OCI-LY7 (cell line): Measurements from ENCODE around the gene RACGAP1. TPM values are rescaled to one million over a fixed set of nuclear protein-coding genes. Genes with fewer than 3 reads are reported as not detected.
A peak's percentile ranks its signal among the peaks of the same experiment; 100 is the strongest.

Experiments used
- BruUV-seq: library from RNA; stranded (reverse); fragments of 400-500 nt; replicated peaks from 2 replicates; lab custom pipeline; 2021; lab: Mats Ljungman, UMichigan
- CTCF ChIA-PET: fragments of 300-600 bp; sonication (Branson Sonifier 250); formaldehyde crosslinking; loops from one replicate; lab custom pipeline; 2022; ENCODE audit warnings: antibody characterized with exemption; ENCODE audit not compliant: unreplicated experiment; lab: Charles Lee
- POLR2A ChIA-PET: fragments of 300-600 bp; sonication (Branson Sonifier 250); formaldehyde crosslinking; loops from one replicate; lab custom pipeline; 2022; ENCODE audit warnings: antibody characterized with exemption; lab: Charles Lee
- DNase-seq: peaks from one replicate; pipeline ENCODE4 v3.0.0-alpha.2; 2015; ENCODE audit warnings: low spot score
- H2AFZ ChIP-seq: fragments of 200-600 bp; sonication (generic), shearing (Covaris generic); 2 replicates; pipeline ENCODE4 v1.6.1; 2014; ENCODE audit warnings: mild to moderate bottlenecking, antibody characterized with exemption, low read length, moderate library complexity
- H3K27ac ChIP-seq: fragments of 200-600 bp; sonication (generic); 2 replicates; pipeline ENCODE4 v1.5.1; 2014; ENCODE audit warnings: mixed run types, low read depth, mild to moderate bottlenecking, moderate library complexity, low read length, inconsistent platforms; ENCODE audit not compliant: poor library complexity, severe bottlenecking
- H3K36me3 ChIP-seq: fragments of 200-600 bp; sonication (generic); 2 replicates; pipeline ENCODE4 v1.6.1; 2014; ENCODE audit warnings: mild to moderate bottlenecking, antibody characterized with exemption, low read length, moderate library complexity, mixed read lengths; ENCODE audit not compliant: insufficient read depth
- H3K4me1 ChIP-seq: fragments of 200-600 bp; sonication (generic); 2 replicates; pipeline ENCODE4 v1.5.1; 2014; ENCODE audit warnings: mild to moderate bottlenecking, low read length; ENCODE audit not compliant: insufficient read depth, poor library complexity, severe bottlenecking
- H3K4me2 ChIP-seq: fragments of 200-600 bp; sonication (generic); 2 replicates; pipeline ENCODE4 v1.6.1; 2014; ENCODE audit warnings: mild to moderate bottlenecking, low read length
- H3K4me3 ChIP-seq: fragments of 200-600 bp; sonication (generic); 2 replicates; pipeline ENCODE4 v1.5.1; 2014; ENCODE audit warnings: mild to moderate bottlenecking, low read depth, low read length; ENCODE audit not compliant: poor library complexity, severe bottlenecking
- H3K79me2 ChIP-seq: fragments of 200-600 bp; sonication (generic); 2 replicates; pipeline ENCODE4 v1.6.1; 2016; ENCODE audit warnings: low read depth, mild to moderate bottlenecking, low read length, moderate library complexity, mixed read lengths; ENCODE audit not compliant: insufficient read depth
- H3K9me2 ChIP-seq: fragments of 200-600 bp; sonication (generic); 2 replicates; pipeline ENCODE4 v1.6.1; 2016; ENCODE audit warnings: mild to moderate bottlenecking, low read length, mixed read lengths; ENCODE audit not compliant: insufficient read depth
- H3K9me3 ChIP-seq: fragments of 200-600 bp; sonication (generic); 2 replicates; pipeline ENCODE4 v1.6.1; 2014; ENCODE audit warnings: mild to moderate bottlenecking, mixed run types, low read length, mixed read lengths
- H4K20me1 ChIP-seq: fragments of 200-600 bp; sonication (generic); 2 replicates; pipeline ENCODE4 v1.6.1; 2014; ENCODE audit warnings: mild to moderate bottlenecking, antibody characterized with exemption, low read length, moderate library complexity, mixed read lengths; ENCODE audit not compliant: insufficient read depth
- EZH2phosphoT487 ChIP-seq: fragments of 200-600 bp; sonication (generic); IDR thresholded peaks from 2 replicates; pipeline ENCODE4 v1.6.1; 2018; ENCODE audit warnings: low read depth, borderline replicate concordance, mild to moderate bottlenecking, mixed run types, antibody characterized with exemption, low read length, moderate library complexity, mixed read lengths
- intact Hi-C: fragments of 100-400 bp; cut with micrococcal nuclease; formaldehyde crosslinking; loops from one replicate; pipeline ENCODE4 v1.10.0; 2022; ENCODE audit not compliant: unreplicated experiment
- total RNA-seq, 2 experiments: library from RNA; depleted of rRNA in 1 of 2; stranded (reverse); fragments of >200 nt in 1 of 2; shearing (Covaris generic) in 1 of 2; gene quantifications; 2 replicates each; pipeline ENCODE4 v1.2.3, GENCODE V29; 2014 to 2022
- TF ChIP-seq, protein P1 (sequence below): fragments of 200-600 bp; sonication (generic); conservative IDR thresholded peaks from 2 replicates; pipeline ENCODE4 v1.5.1; 2014; ENCODE audit warnings: mild to moderate bottlenecking, antibody characterized with exemption, low read length, moderate library complexity, mixed read lengths

Gene RACGAP1
- total RNA-seq, 2 experiments from 2014 or later = 69.6 to 104 TPM

DNA sequence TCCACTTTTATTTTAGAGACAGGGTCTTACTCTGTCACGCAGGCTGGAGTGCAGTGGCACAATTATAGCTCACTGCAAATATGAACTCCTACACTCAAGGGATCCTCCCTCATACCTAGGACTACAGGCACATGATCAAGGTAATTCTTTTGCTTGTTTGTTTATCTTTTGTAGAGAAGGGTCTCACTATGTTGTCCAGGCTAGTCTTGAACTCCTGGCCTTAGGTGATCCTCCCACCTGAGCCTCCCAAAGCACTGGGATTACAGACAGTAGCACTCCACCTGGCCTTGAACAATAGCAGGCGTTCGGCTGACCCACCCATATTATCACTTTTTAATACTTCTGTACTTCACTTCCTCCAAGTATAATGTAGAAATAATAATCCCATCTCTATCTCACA is 1.4 kb upstream of the RACGAP1 start:
- CTCF ChIA-PET = interaction anchor here (1.8 kb wide), 2 partner anchors 12 to 20 kb away, joined by 5 to 9 read pairs; no protein-coding TSS in a partner anchor
- Histone ChIP-seq H3K9me3 (no peaks in the 10 kb centered on the region), H3K4me2 (no peak overlapping the region), H4K20me1 (peaks cover 8% of the 10 kb centered on the region; the same call in 1 of the 2 replicates), H2AFZ (peak overlapping the region; percentile 87; the same call in 1 of the 2 replicates), H3K79me2 (peaks cover 36% of the 10 kb centered on the region), H3K9me2 (no peaks in the 10 kb centered on the region), H3K27ac (no peak overlapping the region), H3K4me1 (peaks cover 30% of the 10 kb centered on the region), H3K36me3 (peaks cover 19% of the 10 kb centered on the region), H3K4me3 (no peak overlapping the region)
- no TSS peak for BruUV-seq
- intact Hi-C loops = no loop called here
- POLR2A ChIA-PET = interaction anchor here (0.7 to 1.1 kb wide), 3 partner anchors 11 to 85 kb away, joined by 3 to 6 read pairs (median 3); partner anchors contain the start of gene COX14
- TF ChIP-seq EZH2phosphoT487 = no peak
- TF ChIP-seq, protein P1, sequence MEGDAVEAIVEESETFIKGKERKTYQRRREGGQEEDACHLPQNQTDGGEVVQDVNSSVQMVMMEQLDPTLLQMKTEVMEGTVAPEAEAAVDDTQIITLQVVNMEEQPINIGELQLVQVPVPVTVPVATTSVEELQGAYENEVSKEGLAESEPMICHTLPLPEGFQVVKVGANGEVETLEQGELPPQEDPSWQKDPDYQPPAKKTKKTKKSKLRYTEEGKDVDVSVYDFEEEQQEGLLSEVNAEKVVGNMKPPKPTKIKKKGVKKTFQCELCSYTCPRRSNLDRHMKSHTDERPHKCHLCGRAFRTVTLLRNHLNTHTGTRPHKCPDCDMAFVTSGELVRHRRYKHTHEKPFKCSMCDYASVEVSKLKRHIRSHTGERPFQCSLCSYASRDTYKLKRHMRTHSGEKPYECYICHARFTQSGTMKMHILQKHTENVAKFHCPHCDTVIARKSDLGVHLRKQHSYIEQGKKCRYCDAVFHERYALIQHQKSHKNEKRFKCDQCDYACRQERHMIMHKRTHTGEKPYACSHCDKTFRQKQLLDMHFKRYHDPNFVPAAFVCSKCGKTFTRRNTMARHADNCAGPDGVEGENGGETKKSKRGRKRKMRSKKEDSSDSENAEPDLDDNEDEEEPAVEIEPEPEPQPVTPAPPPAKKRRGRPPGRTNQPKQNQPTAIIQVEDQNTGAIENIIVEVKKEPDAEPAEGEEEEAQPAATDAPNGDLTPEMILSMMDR = no peak
- DNase-seq = no peak

DNA sequence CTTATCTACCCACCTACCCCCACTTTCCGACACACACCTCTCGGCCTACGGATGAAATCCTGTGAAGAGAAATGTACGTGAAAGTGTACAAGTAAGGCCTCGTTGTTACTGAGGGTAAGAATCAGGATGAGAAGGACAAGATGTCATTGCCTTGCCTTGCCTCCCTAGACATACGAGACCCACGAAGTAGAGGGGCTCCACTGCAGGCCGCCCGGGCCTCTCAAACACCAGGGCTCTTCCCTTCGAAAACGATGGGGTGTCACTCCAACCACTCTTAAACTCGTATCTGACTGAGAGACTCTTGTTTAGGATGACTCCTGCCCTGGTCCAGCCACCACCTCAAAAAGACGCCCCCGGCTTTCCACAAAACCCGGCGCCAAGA is 498 bp downstream of the RACGAP1 start:
- intact Hi-C loops = loop anchor here (2.0 kb wide), 1 partner anchor 18 kb away; no protein-coding TSS in a partner anchor
- peak; percentile 38 for DNase-seq

More for the DNA sequence above, 498 bp downstream of the RACGAP1 start:
- TF ChIP-seq, protein P1 = no peak
- no peak for TF ChIP-seq EZH2phosphoT487
- no peaks in the 10 kb centered on the region for H3K9me2 ChIP-seq
- peak overlapping the region; percentile 76 for H3K27ac ChIP-seq
- H3K79me2 ChIP-seq = peaks cover 55% of the 10 kb centered on the region
- H3K4me3 ChIP-seq = peak overlapping the region; percentile 95
- peaks cover 33% of the 10 kb centered on the region for H3K36me3 ChIP-seq
- POLR2A ChIA-PET = interaction anchor here (0.6 to 2.6 kb wide), 9 partner anchors 11 to 1160 kb away, joined by 3 to 29 read pairs (median 4); partner anchors contain the start of genes CERS5 and SMARCD1
- peaks cover 18% of the 10 kb centered on the region for H4K20me1 ChIP-seq
- no peaks in the 10 kb centered on the region for H3K9me3 ChIP-seq
- peak overlapping the region; percentile 55 for H3K4me2 ChIP-seq
- CTCF ChIA-PET = interaction anchor here (1.8 kb wide), 2 partner anchors 14 to 18 kb away, joined by 5 to 9 read pairs; no protein-coding TSS in a partner anchor
- H3K4me1 ChIP-seq = peaks cover 42% of the 10 kb centered on the region
- BruUV-seq = no TSS peak
- H2AFZ ChIP-seq = peak overlapping the region; percentile 52
